Neural cell (in vitro differentiated cells): ENCODE data around the gene BLTP3B.

ENCODE experiments used
- CTCF ChIP-seq: fragments of 450-650 bp; IDR thresholded peaks from 2 replicates; pipeline ENCODE4 v1.5.1; 2014; ENCODE audit warnings: antibody characterized with exemption, mild to moderate bottlenecking, moderate library complexity; ENCODE audit not compliant: poor library complexity, severe bottlenecking
- EP300 ChIP-seq: fragments of 450-650 bp; conservative IDR thresholded peaks from 2 replicates; pipeline ENCODE4 v1.6.1; 2014; ENCODE audit warnings: antibody characterized with exemption, mild to moderate bottlenecking, moderate library complexity; ENCODE audit not compliant: poor library complexity, severe bottlenecking
- EZH2 ChIP-seq: fragments of 200-600, 300-800 bp; shearing (Covaris generic), sonication (generic); IDR thresholded peaks from 2 replicates; pipeline ENCODE4 v1.6.1; 2014; ENCODE audit warnings: antibody characterized with exemption, low read length, borderline replicate concordance, mild to moderate bottlenecking; ENCODE audit not compliant: insufficient read depth, poor library complexity, severe bottlenecking
- POLR2AphosphoS5 ChIP-seq: IDR thresholded peaks from 2 replicates; pipeline ENCODE4 v1.6.1; 2012
- RAD21 ChIP-seq: fragments of 450-650 bp; conservative IDR thresholded peaks from 2 replicates; pipeline ENCODE4 v1.6.1; 2014; ENCODE audit warnings: antibody characterized with exemption, mild to moderate bottlenecking, moderate library complexity
- REST ChIP-seq: IDR thresholded peaks from 2 replicates; pipeline ENCODE4 v1.6.1; 2012; ENCODE audit warnings: borderline replicate concordance
- SMC3 ChIP-seq: fragments of 450-650 bp; conservative IDR thresholded peaks from 2 replicates; pipeline ENCODE4 v1.6.1; 2014; ENCODE audit warnings: antibody characterized with exemption, mild to moderate bottlenecking, moderate library complexity; ENCODE audit not compliant: poor library complexity
- TAF1 ChIP-seq: IDR thresholded peaks from 2 replicates; pipeline ENCODE4 v1.6.1; 2012; ENCODE audit warnings: low read depth

GRCh38 chr12:100170313-100170858, 27.7 kb upstream of the BLTP3B start:
- TF ChIP-seq POLR2AphosphoS5 (no peak), EZH2 (no peak), TAF1 (no peak), CTCF (no peak), EP300 (no peak), RAD21 (no peak), SMC3 (no peak), REST (no peak)
